Trophoblast cell (in vitro differentiated cells and primary cell): ENCODE data around the gene MCTP1.

Source experiments
- DNase-seq, 2 donors: peaks; one replicate each; pipeline ENCODE4 v3.0.0-alpha.2; 2016
- H2AFZ ChIP-seq: 2 replicates; pipeline ENCODE4 v1.6.1; 2013; ENCODE audit warnings: low read length, moderate library complexity, mild to moderate bottlenecking; ENCODE audit not compliant: insufficient read depth, poor library complexity
- H2AK5ac ChIP-seq: 2 replicates; pipeline ENCODE4 v1.6.1; 2013; ENCODE audit warnings: mild to moderate bottlenecking, low read length
- H2BK120ac ChIP-seq: 2 replicates; pipeline ENCODE4 v1.6.1; 2013; ENCODE audit warnings: low read length, mild to moderate bottlenecking, moderate library complexity; ENCODE audit not compliant: insufficient read depth, poor library complexity
- H2BK12ac ChIP-seq: 2 replicates; pipeline ENCODE4 v1.6.1; 2013; ENCODE audit warnings: mild to moderate bottlenecking, low read length, moderate library complexity
- H2BK5ac ChIP-seq: 2 replicates; pipeline ENCODE4 v1.6.1; 2013; ENCODE audit warnings: low read length, low read depth, moderate library complexity, mild to moderate bottlenecking; ENCODE audit not compliant: poor library complexity
- H3K14ac ChIP-seq: 2 replicates; pipeline ENCODE4 v1.6.1; 2013; ENCODE audit warnings: mild to moderate bottlenecking, low read length
- H3K18ac ChIP-seq: 2 replicates; pipeline ENCODE4 v1.6.1; 2013; ENCODE audit warnings: mild to moderate bottlenecking, low read length
- H3K23ac ChIP-seq: 2 replicates; pipeline ENCODE4 v1.6.1; 2013; ENCODE audit warnings: low read length
- H3K27ac ChIP-seq: 2 replicates; pipeline ENCODE4 v1.5.1; 2013; ENCODE audit warnings: low read depth, mild to moderate bottlenecking, inconsistent platforms, low read length, moderate library complexity
- H3K27me3 ChIP-seq: 2 replicates; pipeline ENCODE4 v1.6.1; 2013; ENCODE audit warnings: inconsistent platforms, mild to moderate bottlenecking, low read length, moderate library complexity; ENCODE audit not compliant: insufficient read depth
- H3K36me3 ChIP-seq, 2 experiments: 1 replicate in 1 of 2; 2 replicates in 1 of 2; pipeline ENCODE4 v1.6.1; 2013; ENCODE audit warnings: low read length in 2 of 2, mild to moderate bottlenecking in 2 of 2, moderate library complexity in 1 of 2; ENCODE audit not compliant: insufficient read depth in 2 of 2, control insufficient read depth in 1 of 2
- H3K4ac ChIP-seq: 2 replicates; pipeline ENCODE4 v1.6.1; 2013; ENCODE audit warnings: low read depth, mild to moderate bottlenecking, low read length, moderate library complexity
- H3K4me1 ChIP-seq, 2 experiments: 1 replicate in 1 of 2; 2 replicates in 1 of 2; pipeline ENCODE4 v1.6.1; 2013; ENCODE audit warnings: low read length in 2 of 2, mild to moderate bottlenecking in 2 of 2, moderate library complexity in 1 of 2; ENCODE audit not compliant: insufficient read depth in 2 of 2, control insufficient read depth in 1 of 2
- H3K4me2 ChIP-seq: 2 replicates; pipeline ENCODE4 v1.6.1; 2013; ENCODE audit warnings: inconsistent platforms, mild to moderate bottlenecking, low read length, moderate library complexity
- H3K4me3 ChIP-seq: 2 replicates; pipeline ENCODE4 v1.5.1; 2013; ENCODE audit warnings: mild to moderate bottlenecking, low read depth, low read length, inconsistent platforms
- H3K79me1 ChIP-seq: one replicate; pipeline ENCODE4 v1.6.1; 2013; ENCODE audit warnings: low read length
- H3K79me2 ChIP-seq: 2 replicates; pipeline ENCODE4 v1.6.1; 2013; ENCODE audit warnings: low read length, mild to moderate bottlenecking; ENCODE audit not compliant: control insufficient read depth, insufficient read depth, poor library complexity
- H3K9ac ChIP-seq: 2 replicates; pipeline ENCODE4 v1.6.1; 2013; ENCODE audit warnings: mild to moderate bottlenecking, low read length
- H3K9me3 ChIP-seq: 2 replicates; pipeline ENCODE4 v1.6.1; 2013; ENCODE audit warnings: low read depth, mild to moderate bottlenecking, control low read depth, inconsistent platforms, low read length; ENCODE audit not compliant: insufficient read depth
- H4K12ac ChIP-seq: 2 replicates; pipeline ENCODE4 v1.6.1; 2013; ENCODE audit warnings: low read depth, mild to moderate bottlenecking, low read length, moderate library complexity
- H4K8ac ChIP-seq: 2 replicates; pipeline ENCODE4 v1.6.1; 2013; ENCODE audit warnings: low read depth, mild to moderate bottlenecking, low read length, moderate library complexity
- H4K91ac ChIP-seq: one replicate; pipeline ENCODE4 v1.6.1; 2013; ENCODE audit warnings: low read depth, mild to moderate bottlenecking, low read length, moderate library complexity
- WGBS: extraction: QIAGEN DNeasy Blood & Tissue Kit; methylation state at CpG from one replicate; pipeline ENCODE4 v1.1.7; 2013; ENCODE audit warnings: missing lambda C conversion rate; ENCODE audit not compliant: insufficient read length, insufficient coverage; ENCODE audit errors: extremely low coverage; 5-methylcytosine and 5-hydroxymethylcytosine counted together

Gene MCTP1

GRCh38 chr5:94784536-94785505, 500.1 kb downstream of the MCTP1 start:
- no CpG with 5 or more reads among the region's 7 CpGs for WGBS
- no peak overlapping the region for H3K4me2 ChIP-seq

GRCh38 chr5:94782383-94782782, 502.5 kb downstream of the MCTP1 start:
- Histone ChIP-seq H4K91ac (no peak overlapping the region), H3K9ac (no peak overlapping the region), H3K4me2 (no peak overlapping the region), H3K4me3 (no peak overlapping the region), H2AK5ac (no peak overlapping the region), H4K8ac (no peak overlapping the region), H3K4ac (no peak overlapping the region), H3K79me2 (no peaks in the 10 kb centered on the region), H3K14ac (no peak overlapping the region), H3K36me3 (no peaks in the 10 kb centered on the region), H2BK5ac (no peak overlapping the region), H2AFZ (no peak overlapping the region), H3K79me1 (no peaks in the 10 kb centered on the region), H3K27me3 (no peaks in the 10 kb centered on the region), H3K23ac (no peak overlapping the region), H2BK12ac (no peak overlapping the region), H3K4me1 (no peaks in the 10 kb centered on the region), H3K9me3 (no peaks in the 10 kb centered on the region), H3K18ac (no peak overlapping the region), H3K27ac (no peak overlapping the region), H2BK120ac (no peak overlapping the region), H4K12ac (no peak overlapping the region)
- DNase-seq, result no peak
- WGBS, result no CpG with 5 or more reads among the region's 3 CpGs

More at GRCh38 chr5:94784536-94785505, 500.1 kb downstream of the MCTP1 start:
- Histone ChIP-seq H2AK5ac (no peak overlapping the region), H4K8ac (no peak overlapping the region), H3K18ac (no peak overlapping the region), H3K14ac (no peak overlapping the region), H3K4me3 (no peak overlapping the region), H3K27me3 (no peaks in the 10 kb centered on the region), H3K23ac (no peak overlapping the region), H2BK120ac (no peak overlapping the region), H3K4ac (no peak overlapping the region), H2BK12ac (no peak overlapping the region), H3K36me3 (no peaks in the 10 kb centered on the region), H3K9me3 (no peaks in the 10 kb centered on the region), H2BK5ac (no peak overlapping the region), H3K27ac (no peak overlapping the region), H2AFZ (no peak overlapping the region), H3K79me2 (no peaks in the 10 kb centered on the region), H3K79me1 (no peaks in the 10 kb centered on the region), H4K12ac (no peak overlapping the region), H4K91ac (no peak overlapping the region), H3K4me1 (no peaks in the 10 kb centered on the region), H3K9ac (no peak overlapping the region)
- no peak for DNase-seq

GRCh38 chr5:94779684-94780083, 505.2 kb downstream of the MCTP1 start:
- no peak overlapping the region for H4K91ac ChIP-seq
- H3K4me1 ChIP-seq, result no peaks in the 10 kb centered on the region
- no peak overlapping the region for H2BK12ac ChIP-seq
- H3K9me3 ChIP-seq, result no peaks in the 10 kb centered on the region
- H3K14ac ChIP-seq, result no peak overlapping the region
- no peaks in the 10 kb centered on the region for H3K79me1 ChIP-seq
- H4K12ac ChIP-seq, result no peak overlapping the region
- H3K27ac ChIP-seq, result no peak overlapping the region
- H3K4me3 ChIP-seq, result no peak overlapping the region
- H3K27me3 ChIP-seq, result no peaks in the 10 kb centered on the region
- no peak overlapping the region for H3K4me2 ChIP-seq
- H3K79me2 ChIP-seq, result no peaks in the 10 kb centered on the region
- no peak overlapping the region for H3K4ac ChIP-seq
- no peak overlapping the region for H4K8ac ChIP-seq
- WGBS, result no CpG with 5 or more reads among the region's 1 CpG
- H3K9ac ChIP-seq, result no peak overlapping the region
- no peak overlapping the region for H3K18ac ChIP-seq
- H2BK120ac ChIP-seq, result no peak overlapping the region
- no peak overlapping the region for H2AK5ac ChIP-seq
- no peaks in the 10 kb centered on the region for H3K36me3 ChIP-seq
- no peak for DNase-seq
- H3K23ac ChIP-seq, result no peak overlapping the region
- no peak overlapping the region for H2AFZ ChIP-seq
- H2BK5ac ChIP-seq, result no peak overlapping the region

- no peak overlapping the region for H2AK5ac ChIP-seq
- no peak overlapping the region for H3K9ac ChIP-seq
- no peak overlapping the region for H2BK5ac ChIP-seq
- no peak for DNase-seq
- no peak overlapping the region for H3K4me3 ChIP-seq
- H3K79me1 ChIP-seq, result no peaks in the 10 kb centered on the region
- H2BK12ac ChIP-seq, result no peak overlapping the region
- no peak overlapping the region for H4K91ac ChIP-seq
- H3K4ac ChIP-seq, result no peak overlapping the region
- H3K27ac ChIP-seq, result no peak overlapping the region
- no peak overlapping the region for H3K23ac ChIP-seq
- H3K4me2 ChIP-seq, result no peak overlapping the region
- no peaks in the 10 kb centered on the region for H3K27me3 ChIP-seq
- no peak overlapping the region for H2AFZ ChIP-seq
- H3K4me1 ChIP-seq, result no peaks in the 10 kb centered on the region
- no CpG with 5 or more reads among the region's 3 CpGs for WGBS
- no peak overlapping the region for H2BK120ac ChIP-seq
- H3K79me2 ChIP-seq, result no peaks in the 10 kb centered on the region
- no peaks in the 10 kb centered on the region for H3K36me3 ChIP-seq
- H3K9me3 ChIP-seq, result no peaks in the 10 kb centered on the region
- H3K14ac ChIP-seq, result no peak overlapping the region
- H4K12ac ChIP-seq, result no peak overlapping the region
- no peak overlapping the region for H3K18ac ChIP-seq
- no peak overlapping the region for H4K8ac ChIP-seq
These were observed 506.2 kb downstream of the MCTP1 start for GRCh38 chr5:94778732-94779131.
